Hematopoietic multipotent progenitor cell treated with erythropoietin and hydrocortisone succinate and interleukin-3 and kit ligand, for 15 days (in vitro differentiated cells): ENCODE data around the gene MAP4K1.

Source experiments
- DNase-seq: peaks from one replicate; pipeline ENCODE4 v3.0.0-alpha.2; 2015; ENCODE audit warnings: low spot score

MAP4K1 gene

DNA sequence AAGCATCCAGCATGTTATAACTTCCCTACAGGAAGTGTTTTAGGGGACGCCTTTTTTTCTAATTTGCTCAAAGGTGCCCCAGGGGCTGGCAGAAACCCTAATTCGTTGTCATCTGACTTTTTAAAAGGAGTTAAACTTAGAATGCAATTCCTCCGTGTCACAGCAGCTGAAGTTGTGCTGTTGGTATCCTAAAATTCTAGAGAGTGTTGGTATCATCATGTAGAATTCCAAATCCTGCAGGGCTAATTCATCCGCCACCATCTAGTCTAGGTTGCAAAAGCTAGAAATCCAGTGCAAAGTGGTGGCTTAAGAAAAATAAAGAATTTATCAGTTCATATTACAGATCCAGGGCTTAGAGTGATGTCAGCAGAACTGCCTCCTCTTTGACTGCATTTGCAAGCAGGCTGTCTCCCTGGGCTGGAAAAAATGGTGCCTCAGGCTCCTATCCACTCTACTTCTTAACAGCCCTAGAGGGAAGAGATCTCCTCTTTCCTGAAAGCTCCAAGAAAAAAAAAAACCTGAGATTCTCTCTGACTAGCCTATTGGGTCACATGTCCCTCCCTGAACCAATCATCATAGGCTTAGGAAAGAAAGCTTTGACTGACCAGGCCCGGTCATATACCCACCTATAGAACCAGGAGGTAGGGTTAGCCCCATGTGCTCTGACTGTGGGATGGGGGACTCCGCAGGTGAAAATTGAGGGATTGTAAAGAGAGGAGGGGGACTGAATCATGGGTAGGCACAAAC, 73.0 kb downstream of the MAP4K1 start:
- peak; percentile 24 for DNase-seq

DNA sequence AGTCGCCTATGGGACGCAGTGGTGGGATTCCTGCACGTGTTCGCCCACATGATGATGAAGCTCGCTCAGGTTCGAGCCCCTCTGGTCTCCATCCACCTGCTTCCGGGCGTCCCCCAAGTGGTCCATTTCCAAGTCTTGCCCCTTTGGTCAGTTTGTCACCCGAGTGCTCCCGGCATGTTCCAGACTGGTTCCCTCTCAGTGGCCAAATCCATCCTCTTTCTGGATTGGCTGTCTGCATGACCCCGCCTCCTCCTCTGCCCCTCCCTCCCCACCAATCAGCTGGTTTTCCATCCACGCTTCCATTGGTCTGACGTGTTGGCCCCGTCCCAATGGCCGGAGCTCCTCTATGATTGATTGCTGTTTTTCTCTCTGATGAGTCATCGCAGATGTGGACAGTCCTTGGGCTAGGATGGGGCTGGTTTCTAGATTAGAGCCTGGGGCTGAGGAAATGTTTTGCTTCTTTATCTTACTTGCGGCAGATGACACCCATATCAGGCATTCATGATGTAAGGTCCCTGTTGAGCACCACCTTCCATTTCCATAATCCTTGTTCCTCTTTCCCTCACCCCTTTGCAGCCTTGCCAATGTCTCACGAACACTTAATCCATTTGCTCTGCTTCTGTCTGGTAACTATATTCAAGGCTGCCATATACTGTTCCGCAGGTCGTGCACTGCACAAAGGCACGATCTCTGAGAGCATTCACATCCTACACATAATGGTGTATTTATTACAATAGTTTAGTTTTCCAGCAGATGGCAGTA, 73.8 kb downstream of the MAP4K1 start:
- peak; percentile 88 for DNase-seq

- DNase-seq: no peak
Observed at GRCh38 chr19:38543286-38543806, 74.4 kb downstream of the MAP4K1 start.

GRCh38 chr19:38542040-38542439, 75.7 kb downstream of the MAP4K1 start:
- DNase-seq: no peak

GRCh38 chr19:38539751-38540150, 78.0 kb downstream of the MAP4K1 start:
- no peak for DNase-seq

- DNase-seq: no peak
Observed at GRCh38 chr19:38538793-38539528, 78.8 kb downstream of the MAP4K1 start.

GRCh38 chr19:38538386-38538785, 79.4 kb downstream of the MAP4K1 start:
- DNase-seq: no peak
